CD14-positive monocyte (primary cell): ENCODE results near the gene CDC73. TPM values are rescaled to one million over a fixed set of nuclear protein-coding genes. Genes with fewer than 3 reads are reported as not detected.

ENCODE experiments used
- DNase-seq, 3 donors: peaks; one replicate each; pipeline ENCODE4 v3.0.0-alpha.2; 2011 to 2022
- H2AFZ ChIP-seq: 2 replicates; pipeline ENCODE4 v1.6.0; 2012; ENCODE audit warnings: mild to moderate bottlenecking, low read depth, low read length, inconsistent platforms; ENCODE audit not compliant: insufficient read depth, poor library complexity, severe bottlenecking
- H3K27ac ChIP-seq, 2 donors: 1 replicate in 1 of 2; 2 replicates in 1 of 2; pipeline ENCODE4 v1.5.1; 2012 to 2013; ENCODE audit warnings: low read length in 2 of 2, control low read depth in 1 of 2, inconsistent platforms in 1 of 2, low read depth in 1 of 2, mild to moderate bottlenecking in 1 of 2
- H3K27me3 ChIP-seq, 2 donors: one replicate each; pipeline versions ENCODE4 v1.6.0 to v1.6.1; 2011 to 2013; ENCODE audit warnings: low read length in 2 of 2; ENCODE audit not compliant: control insufficient read depth in 2 of 2, insufficient read depth in 2 of 2
- H3K36me3 ChIP-seq, 2 donors: replicated peaks in 1 of 2; 1 replicate in 1 of 2; 2 replicates in 1 of 2; pipeline versions ENCODE4 v1.5.1 to v1.6.1; 2012 to 2013; ENCODE audit warnings: low read length in 2 of 2, control low read depth in 1 of 2, inconsistent platforms in 1 of 2, mild to moderate bottlenecking in 1 of 2; ENCODE audit not compliant: insufficient read depth in 2 of 2, control insufficient read depth in 1 of 2
- H3K4me1 ChIP-seq, 2 donors: 1 replicate in 1 of 2; 2 replicates in 1 of 2; pipeline versions ENCODE4 v1.5.1 to v1.6.1; 2012 to 2013; ENCODE audit warnings: low read length in 2 of 2, control low read depth in 1 of 2, inconsistent platforms in 1 of 2, mild to moderate bottlenecking in 1 of 2, moderate library complexity in 1 of 2; ENCODE audit not compliant: insufficient read depth in 2 of 2, control insufficient read depth in 1 of 2
- H3K4me2 ChIP-seq: replicated peaks from 2 replicates; pipeline ENCODE3; 2012; ENCODE audit warnings: low read length, moderate library complexity, mild to moderate bottlenecking; ENCODE audit not compliant: poor library complexity, severe bottlenecking; ENCODE audit errors: extremely low read depth
- H3K4me3 ChIP-seq, 3 experiments: fragments of 200-600 bp in 1 of 3; sonication (generic) in 1 of 3; replicated peaks in 1 of 3; 1 replicate in 2 of 3; 2 replicates in 1 of 3; pipeline ENCODE4 v1.5.1; 2011 to 2013; ENCODE audit warnings: low read length in 3 of 3, mild to moderate bottlenecking in 3 of 3, control low read depth in 2 of 3, low read depth in 2 of 3, inconsistent platforms in 1 of 3, moderate library complexity in 1 of 3
- H3K79me2 ChIP-seq: 2 replicates; pipeline ENCODE4 v1.6.0; 2012; ENCODE audit warnings: mild to moderate bottlenecking, control low read depth, inconsistent platforms, low read length, moderate library complexity; ENCODE audit not compliant: insufficient read depth
- H3K9ac ChIP-seq: 2 replicates; pipeline ENCODE4 v1.6.0; 2017; ENCODE audit warnings: low read length, mild to moderate bottlenecking; ENCODE audit not compliant: insufficient read depth, poor library complexity, severe bottlenecking
- H3K9me3 ChIP-seq, 2 donors: replicated peaks in 1 of 2; 1 replicate in 1 of 2; 2 replicates in 1 of 2; pipeline versions ENCODE4 v1.5.1 to v1.6.1; 2012 to 2013; ENCODE audit warnings: low read length in 2 of 2, control low read depth in 1 of 2; ENCODE audit not compliant: control insufficient read depth in 1 of 2, insufficient read depth in 1 of 2
- H4K20me1 ChIP-seq: 2 replicates; pipeline ENCODE4 v1.6.0; 2012; ENCODE audit warnings: mild to moderate bottlenecking, low read length, control low read depth, moderate library complexity; ENCODE audit not compliant: insufficient read depth
- H3K27ac Mint-ChIP-seq, 7 donors: one replicate each; pipeline ENCODE4 v1.8.0; 2020; ENCODE audit warnings: mild to moderate bottlenecking in 7 of 7, mixed read lengths in 7 of 7, moderate library complexity in 6 of 7, inconsistent platforms in 2 of 7
- H3K27me3 Mint-ChIP-seq, 3 donors: one replicate each; pipeline ENCODE4 v1.8.0; 2021 to 2022; ENCODE audit warnings: low read depth in 3 of 3, mild to moderate bottlenecking in 3 of 3, mixed read lengths in 3 of 3, moderate library complexity in 3 of 3, inconsistent platforms in 1 of 3
- H3K36me3 Mint-ChIP-seq, 2 donors: one replicate each; pipeline ENCODE4 v1.8.0; 2020; ENCODE audit warnings: mixed read lengths in 2 of 2, inconsistent platforms in 1 of 2, mild to moderate bottlenecking in 1 of 2
- H3K4me1 Mint-ChIP-seq: one replicate; pipeline ENCODE4 v1.8.0; 2020; ENCODE audit warnings: mild to moderate bottlenecking, mixed read lengths
- H3K4me3 Mint-ChIP-seq, 2 donors: one replicate each; pipeline ENCODE4 v1.8.0; 2020; ENCODE audit warnings: mild to moderate bottlenecking in 2 of 2, mixed read lengths in 2 of 2, moderate library complexity in 1 of 2
- H3K9me3 Mint-ChIP-seq, 7 donors: one replicate each; pipeline ENCODE4 v1.8.0; 2020 to 2022; ENCODE audit warnings: mixed read lengths in 7 of 7, mild to moderate bottlenecking in 6 of 7, moderate library complexity in 6 of 7, inconsistent platforms in 2 of 7
- WGBS: methylation state at CpG from one replicate; pipeline ENCODE4 v1.1.5; 2013; ENCODE audit warnings: missing lambda C conversion rate; ENCODE audit not compliant: insufficient coverage; 5-methylcytosine and 5-hydroxymethylcytosine counted together
- intact Hi-C, 2 donors: fragments of 100-400 bp; cut with micrococcal nuclease; formaldehyde crosslinking; loops; one replicate each; pipeline versions ENCODE4 v1.15.0 to v1.15.1; 2023
- polyA plus RNA-seq, 3 donors: library from polyadenylated mRNA; depleted of rRNA in 1 of 3; unstranded in 2 of 3; stranded (reverse) in 1 of 3; fragments of 300-500 nt in 2 of 3; fragments of >200 nt in 1 of 3; fragmentation: Illumina TruSeq in 2 of 3; gene quantifications; 1 replicate in 2 of 3; 2 replicates in 1 of 3; pipeline ENCODE4 v1.2.3, GENCODE V29; 2012 to 2021
- TF ChIP-seq, protein P1 (sequence below): fragments of 200-600 bp; IDR thresholded peaks from one replicate; pipeline ENCODE4 v1.8.0; 2022; ENCODE audit warnings: antibody characterized with exemption, mild to moderate bottlenecking

The CDC73 gene
- polyA plus RNA-seq, 3 donors, result 14.2 to 60.3 (median 57.2) TPM

DNA sequence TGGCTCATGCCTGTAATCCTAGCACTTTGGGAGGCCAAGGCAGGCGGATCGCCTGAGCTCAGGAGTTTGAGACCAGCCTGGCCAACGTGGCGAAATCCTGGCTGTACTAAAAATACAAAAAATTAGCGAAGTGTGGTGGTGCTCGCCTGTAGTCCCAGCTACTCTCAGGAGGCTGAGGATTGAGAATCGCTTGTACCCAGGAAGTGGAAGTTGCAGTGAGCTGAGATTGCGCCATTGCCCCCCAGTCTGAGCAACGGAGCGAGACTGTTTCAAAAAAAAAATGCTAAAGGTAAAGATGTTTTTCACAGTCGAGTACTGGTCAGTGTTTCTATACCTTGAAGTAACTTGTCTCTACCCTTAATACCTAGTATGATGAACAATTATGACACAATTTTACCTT lies 27.7 kb upstream of the CDC73 start:
- no peaks in the 10 kb centered on the region for H3K4me1 Mint-ChIP-seq
- H4K20me1 ChIP-seq, result no peaks in the 10 kb centered on the region
- intact Hi-C loops, result no loop called here
- no peak overlapping the region for H3K4me3 Mint-ChIP-seq
- H3K27ac ChIP-seq, result peak overlapping the region in 1 of 2 donors; percentile 14
- H3K27me3 Mint-ChIP-seq, result no peaks in the 10 kb centered on the region
- H2AFZ ChIP-seq, result no peak overlapping the region
- no peak overlapping the region for H3K4me2 ChIP-seq
- TF ChIP-seq, protein P1, sequence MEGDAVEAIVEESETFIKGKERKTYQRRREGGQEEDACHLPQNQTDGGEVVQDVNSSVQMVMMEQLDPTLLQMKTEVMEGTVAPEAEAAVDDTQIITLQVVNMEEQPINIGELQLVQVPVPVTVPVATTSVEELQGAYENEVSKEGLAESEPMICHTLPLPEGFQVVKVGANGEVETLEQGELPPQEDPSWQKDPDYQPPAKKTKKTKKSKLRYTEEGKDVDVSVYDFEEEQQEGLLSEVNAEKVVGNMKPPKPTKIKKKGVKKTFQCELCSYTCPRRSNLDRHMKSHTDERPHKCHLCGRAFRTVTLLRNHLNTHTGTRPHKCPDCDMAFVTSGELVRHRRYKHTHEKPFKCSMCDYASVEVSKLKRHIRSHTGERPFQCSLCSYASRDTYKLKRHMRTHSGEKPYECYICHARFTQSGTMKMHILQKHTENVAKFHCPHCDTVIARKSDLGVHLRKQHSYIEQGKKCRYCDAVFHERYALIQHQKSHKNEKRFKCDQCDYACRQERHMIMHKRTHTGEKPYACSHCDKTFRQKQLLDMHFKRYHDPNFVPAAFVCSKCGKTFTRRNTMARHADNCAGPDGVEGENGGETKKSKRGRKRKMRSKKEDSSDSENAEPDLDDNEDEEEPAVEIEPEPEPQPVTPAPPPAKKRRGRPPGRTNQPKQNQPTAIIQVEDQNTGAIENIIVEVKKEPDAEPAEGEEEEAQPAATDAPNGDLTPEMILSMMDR, result no peak
- H3K27ac Mint-ChIP-seq, result peak overlapping the region in 3 of 7 donors; percentile 50 to 63 (median 60)
- no peaks in the 10 kb centered on the region for H3K9me3 ChIP-seq
- no peaks in the 10 kb centered on the region for H3K27me3 ChIP-seq
- H3K79me2 ChIP-seq, result no peaks in the 10 kb centered on the region
- no peak overlapping the region for H3K9ac ChIP-seq
- no peak for DNase-seq
- H3K4me1 ChIP-seq, result no peaks in the 10 kb centered on the region
- H3K9me3 Mint-ChIP-seq, result peaks cover 0 to 2% (median 0%) of the 10 kb centered on the region in 7 donors
- 100% methylated on average over 3 of the region's 11 CpGs for WGBS
- H3K4me3 ChIP-seq, result no peak overlapping the region
- peaks cover 54 to 70% of the 10 kb centered on the region in 2 donors for H3K36me3 Mint-ChIP-seq
- H3K36me3 ChIP-seq, result peaks cover 66 to 92% of the 10 kb centered on the region in 2 donors

DNA sequence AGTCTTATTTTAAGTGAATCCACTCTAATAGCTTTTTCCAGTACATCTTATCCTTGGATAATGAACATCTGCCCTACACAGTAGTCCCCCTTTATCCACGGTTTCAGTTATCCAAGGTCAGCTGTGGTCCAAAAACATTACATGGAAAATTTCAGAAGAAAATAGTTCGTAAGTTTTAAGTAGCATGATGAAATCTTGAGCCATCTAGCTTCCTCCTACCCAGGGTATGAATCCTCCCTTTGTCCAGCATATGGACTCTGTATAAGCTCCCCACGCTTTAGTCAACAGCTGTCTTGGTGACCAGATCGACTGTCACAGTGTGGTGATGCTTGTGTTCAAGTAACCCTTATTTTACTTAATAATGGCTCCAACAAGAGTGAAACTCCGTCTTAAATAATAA lies 19.2 kb upstream of the CDC73 start:
- H3K27me3 Mint-ChIP-seq, result no peaks in the 10 kb centered on the region
- WGBS, result no CpG with 5 or more reads among the region's 5 CpGs
- no peaks in the 10 kb centered on the region for H3K27me3 ChIP-seq
- peaks cover 35% of the 10 kb centered on the region for H3K79me2 ChIP-seq
- TF ChIP-seq, protein P1, result no peak
- H3K4me1 ChIP-seq, result peaks cover 14 to 21% of the 10 kb centered on the region in 2 donors
- peaks cover 23% of the 10 kb centered on the region for H3K4me1 Mint-ChIP-seq
- H3K4me2 ChIP-seq, result no peak overlapping the region
- no peaks in the 10 kb centered on the region for H3K9me3 ChIP-seq
- H3K9me3 Mint-ChIP-seq, result no peaks in the 10 kb centered on the region
- no peak overlapping the region for H3K27ac ChIP-seq
- H3K36me3 Mint-ChIP-seq, result peaks cover 28 to 31% of the 10 kb centered on the region in 2 donors
- no peak overlapping the region for H3K9ac ChIP-seq
- intact Hi-C loops, result loop anchor here in 1 of 2 donors (10.0 kb wide), 1 partner anchor 48 kb away; the partner anchor contains the start of genes RO60 and UCHL5
- peaks cover 29 to 38% of the 10 kb centered on the region in 2 donors for H3K36me3 ChIP-seq
- no peak overlapping the region for H3K27ac Mint-ChIP-seq
- H4K20me1 ChIP-seq, result peaks cover 25% of the 10 kb centered on the region
- no peak for DNase-seq
- no peak overlapping the region for H3K4me3 ChIP-seq
- H2AFZ ChIP-seq, result no peak overlapping the region
- no peak overlapping the region for H3K4me3 Mint-ChIP-seq
